Adrenal gland (tissue), 5 donors: ENCODE results near the gene RILP.

ENCODE experiments used
- CTCF ChIP-seq, 6 experiments: fragments of 450-650 bp in 4 of 6; fragments of 200-600 bp in 2 of 6; sonication (generic) in 1 of 6; IDR thresholded peaks; 1 replicate in 5 of 6; 2 replicates in 1 of 6; pipeline versions ENCODE4 v1.5.1 to v1.8.0; 2016 to 2021; ENCODE audit warnings: antibody characterized with exemption in 6 of 6, mild to moderate bottlenecking in 2 of 6, moderate library complexity in 1 of 6
- POLR2A ChIP-seq, 2 donors: fragments of 450-650 bp; IDR thresholded peaks; one replicate each; pipeline ENCODE4 v1.6.1; 2017; ENCODE audit warnings: antibody characterized with exemption in 2 of 2, mild to moderate bottlenecking in 2 of 2, moderate library complexity in 1 of 2
- donor health status: DM: no; HTN: no; CAD: no.

- peak in 1 of 6 experiments; percentile 4 for TF ChIP-seq CTCF (IDR thresholded peaks at IDR 0.05)
- peak; percentile 97 for TF ChIP-seq POLR2A (IDR thresholded peaks at IDR 0.05)
Observed at GRCh38 chr17:1684378-1685189, 34.9 kb upstream of the RILP start, which contains the start of gene PRPF8.
